Upper lobe of left lung (tissue), 4 donors: Measurements from ENCODE around the gene ZNF341.

Source experiments
- CTCF ChIP-seq, 6 experiments: fragments of 450-650 bp in 4 of 6; fragments of 200-600 bp in 2 of 6; sonication (generic) in 2 of 6; IDR thresholded peaks; one replicate each; pipeline ENCODE4 v1.5.1; 2016 to 2019; ENCODE audit warnings: antibody characterized with exemption in 6 of 6
- POLR2AphosphoS5 ChIP-seq, 2 donors: sonication (generic); formaldehyde crosslinking; IDR thresholded peaks; one replicate each; pipeline ENCODE4 v1.5.1; 2017; ENCODE audit warnings: antibody characterized with exemption in 2 of 2

- no peak for TF ChIP-seq POLR2AphosphoS5 (IDR thresholded peaks at IDR 0.05)
- TF ChIP-seq CTCF (IDR thresholded peaks at IDR 0.05): no peak
Observed at GRCh38 chr20:33688938-33689424, 42.8 kb upstream of the ZNF341 start.
